CD14-positive monocyte (primary cell): Measurements from ENCODE around the gene NEK9. TPM values are rescaled to one million over a fixed set of nuclear protein-coding genes. Genes with fewer than 3 reads are reported as not detected.
A peak's percentile ranks its signal among the peaks of the same experiment; 100 is the strongest.

ENCODE experiments used
- DNase-seq, 3 donors: peaks; one replicate each; pipeline ENCODE4 v3.0.0-alpha.2; 2011 to 2022
- H2AFZ ChIP-seq: 2 replicates; pipeline ENCODE4 v1.6.0; 2012; ENCODE audit warnings: mild to moderate bottlenecking, low read depth, low read length, inconsistent platforms; ENCODE audit not compliant: insufficient read depth, poor library complexity, severe bottlenecking
- H3K27ac ChIP-seq, 2 donors: 1 replicate in 1 of 2; 2 replicates in 1 of 2; pipeline ENCODE4 v1.5.1; 2012 to 2013; ENCODE audit warnings: low read length in 2 of 2, control low read depth in 1 of 2, inconsistent platforms in 1 of 2, low read depth in 1 of 2, mild to moderate bottlenecking in 1 of 2
- H3K27me3 ChIP-seq, 2 donors: one replicate each; pipeline versions ENCODE4 v1.6.0 to v1.6.1; 2011 to 2013; ENCODE audit warnings: low read length in 2 of 2; ENCODE audit not compliant: control insufficient read depth in 2 of 2, insufficient read depth in 2 of 2
- H3K36me3 ChIP-seq, 2 donors: replicated peaks in 1 of 2; 1 replicate in 1 of 2; 2 replicates in 1 of 2; pipeline versions ENCODE4 v1.5.1 to v1.6.1; 2012 to 2013; ENCODE audit warnings: low read length in 2 of 2, control low read depth in 1 of 2, inconsistent platforms in 1 of 2, mild to moderate bottlenecking in 1 of 2; ENCODE audit not compliant: insufficient read depth in 2 of 2, control insufficient read depth in 1 of 2
- H3K4me1 ChIP-seq, 2 donors: 1 replicate in 1 of 2; 2 replicates in 1 of 2; pipeline versions ENCODE4 v1.5.1 to v1.6.1; 2012 to 2013; ENCODE audit warnings: low read length in 2 of 2, control low read depth in 1 of 2, inconsistent platforms in 1 of 2, mild to moderate bottlenecking in 1 of 2, moderate library complexity in 1 of 2; ENCODE audit not compliant: insufficient read depth in 2 of 2, control insufficient read depth in 1 of 2
- H3K4me2 ChIP-seq: replicated peaks from 2 replicates; pipeline ENCODE3; 2012; ENCODE audit warnings: low read length, moderate library complexity, mild to moderate bottlenecking; ENCODE audit not compliant: poor library complexity, severe bottlenecking; ENCODE audit errors: extremely low read depth
- H3K4me3 ChIP-seq, 3 experiments: fragments of 200-600 bp in 1 of 3; sonication (generic) in 1 of 3; replicated peaks in 1 of 3; 1 replicate in 2 of 3; 2 replicates in 1 of 3; pipeline ENCODE4 v1.5.1; 2011 to 2013; ENCODE audit warnings: low read length in 3 of 3, mild to moderate bottlenecking in 3 of 3, control low read depth in 2 of 3, low read depth in 2 of 3, inconsistent platforms in 1 of 3, moderate library complexity in 1 of 3
- H3K79me2 ChIP-seq: 2 replicates; pipeline ENCODE4 v1.6.0; 2012; ENCODE audit warnings: mild to moderate bottlenecking, control low read depth, inconsistent platforms, low read length, moderate library complexity; ENCODE audit not compliant: insufficient read depth
- H3K9ac ChIP-seq: 2 replicates; pipeline ENCODE4 v1.6.0; 2017; ENCODE audit warnings: low read length, mild to moderate bottlenecking; ENCODE audit not compliant: insufficient read depth, poor library complexity, severe bottlenecking
- H3K9me3 ChIP-seq, 2 donors: replicated peaks in 1 of 2; 1 replicate in 1 of 2; 2 replicates in 1 of 2; pipeline versions ENCODE4 v1.5.1 to v1.6.1; 2012 to 2013; ENCODE audit warnings: low read length in 2 of 2, control low read depth in 1 of 2; ENCODE audit not compliant: control insufficient read depth in 1 of 2, insufficient read depth in 1 of 2
- H4K20me1 ChIP-seq: 2 replicates; pipeline ENCODE4 v1.6.0; 2012; ENCODE audit warnings: mild to moderate bottlenecking, low read length, control low read depth, moderate library complexity; ENCODE audit not compliant: insufficient read depth
- H3K27ac Mint-ChIP-seq, 7 donors: one replicate each; pipeline ENCODE4 v1.8.0; 2020; ENCODE audit warnings: mild to moderate bottlenecking in 7 of 7, mixed read lengths in 7 of 7, moderate library complexity in 6 of 7, inconsistent platforms in 2 of 7
- H3K27me3 Mint-ChIP-seq, 3 donors: one replicate each; pipeline ENCODE4 v1.8.0; 2021 to 2022; ENCODE audit warnings: low read depth in 3 of 3, mild to moderate bottlenecking in 3 of 3, mixed read lengths in 3 of 3, moderate library complexity in 3 of 3, inconsistent platforms in 1 of 3
- H3K36me3 Mint-ChIP-seq, 2 donors: one replicate each; pipeline ENCODE4 v1.8.0; 2020; ENCODE audit warnings: mixed read lengths in 2 of 2, inconsistent platforms in 1 of 2, mild to moderate bottlenecking in 1 of 2
- H3K4me1 Mint-ChIP-seq: one replicate; pipeline ENCODE4 v1.8.0; 2020; ENCODE audit warnings: mild to moderate bottlenecking, mixed read lengths
- H3K4me3 Mint-ChIP-seq, 2 donors: one replicate each; pipeline ENCODE4 v1.8.0; 2020; ENCODE audit warnings: mild to moderate bottlenecking in 2 of 2, mixed read lengths in 2 of 2, moderate library complexity in 1 of 2
- H3K9me3 Mint-ChIP-seq, 7 donors: one replicate each; pipeline ENCODE4 v1.8.0; 2020 to 2022; ENCODE audit warnings: mixed read lengths in 7 of 7, mild to moderate bottlenecking in 6 of 7, moderate library complexity in 6 of 7, inconsistent platforms in 2 of 7
- CTCF ChIP-seq: fragments of 200-600 bp; IDR thresholded peaks from one replicate; pipeline ENCODE4 v1.8.0; 2022; ENCODE audit warnings: antibody characterized with exemption, mild to moderate bottlenecking
- WGBS: methylation state at CpG from one replicate; pipeline ENCODE4 v1.1.5; 2013; ENCODE audit warnings: missing lambda C conversion rate; ENCODE audit not compliant: insufficient coverage; 5-methylcytosine and 5-hydroxymethylcytosine counted together
- intact Hi-C, 2 donors: fragments of 100-400 bp; cut with micrococcal nuclease; formaldehyde crosslinking; loops; one replicate each; pipeline versions ENCODE4 v1.15.0 to v1.15.1; 2023
- polyA plus RNA-seq, 3 donors: library from polyadenylated mRNA; depleted of rRNA in 1 of 3; unstranded in 2 of 3; stranded (reverse) in 1 of 3; fragments of 300-500 nt in 2 of 3; fragments of >200 nt in 1 of 3; fragmentation: Illumina TruSeq in 2 of 3; gene quantifications; 1 replicate in 2 of 3; 2 replicates in 1 of 3; pipeline ENCODE4 v1.2.3, GENCODE V29; 2012 to 2021

Gene NEK9
- polyA plus RNA-seq, 3 donors: 8.9 to 27.8 (median 10.1) TPM

GRCh38 chr14:75164809-75165208 is 38.0 kb upstream of the NEK9 start:
- peak overlapping the region in 1 of 7 donors; percentile 29 for H3K27ac Mint-ChIP-seq
- H2AFZ ChIP-seq: no peak overlapping the region
- no peak overlapping the region for H3K4me3 ChIP-seq
- H3K9me3 Mint-ChIP-seq: peaks cover 0 to 2% (median 0%) of the 10 kb centered on the region in 7 donors
- H3K79me2 ChIP-seq: peaks cover 100% of the 10 kb centered on the region
- H3K4me3 Mint-ChIP-seq: no peak overlapping the region
- DNase-seq: no peak
- peaks cover 4 to 19% of the 10 kb centered on the region in 2 donors for H3K36me3 ChIP-seq
- peak overlapping the region in 1 of 2 donors; percentile 7 for H3K27ac ChIP-seq
- no peaks in the 10 kb centered on the region for H3K27me3 Mint-ChIP-seq
- no peaks in the 10 kb centered on the region for H3K9me3 ChIP-seq
- no peak overlapping the region for H3K4me2 ChIP-seq
- peaks cover 42% of the 10 kb centered on the region for H3K4me1 Mint-ChIP-seq
- no peak for TF ChIP-seq CTCF
- intact Hi-C loops: no loop called here
- H4K20me1 ChIP-seq: peaks cover 17% of the 10 kb centered on the region
- no CpG with 5 or more reads among the region's 1 CpG for WGBS
- no peaks in the 10 kb centered on the region for H3K27me3 ChIP-seq
- H3K36me3 Mint-ChIP-seq: peaks cover 17 to 34% of the 10 kb centered on the region in 2 donors
- peaks cover 24 to 43% of the 10 kb centered on the region in 2 donors for H3K4me1 ChIP-seq
- H3K9ac ChIP-seq: no peak overlapping the region

GRCh38 chr14:75163677-75164076 is 36.8 kb upstream of the NEK9 start:
- Histone ChIP-seq H3K79me2 (peaks cover 100% of the 10 kb centered on the region), H3K36me3 (peaks cover 4 to 19% of the 10 kb centered on the region in 2 donors), H3K9ac (no peak overlapping the region), H3K27me3 (no peaks in the 10 kb centered on the region), H3K4me1 (peaks cover 29 to 42% of the 10 kb centered on the region in 2 donors), H3K4me3 (no peak overlapping the region), H2AFZ (no peak overlapping the region), H4K20me1 (peaks cover 17% of the 10 kb centered on the region), H3K27ac (no peak overlapping the region), H3K4me2 (no peak overlapping the region), H3K9me3 (no peaks in the 10 kb centered on the region)
- Mint-ChIP-seq H3K4me1 (peaks cover 43% of the 10 kb centered on the region), H3K36me3 (peaks cover 16 to 31% of the 10 kb centered on the region in 2 donors), H3K27ac (no peak overlapping the region), H3K4me3 (no peak overlapping the region), H3K27me3 (no peaks in the 10 kb centered on the region), H3K9me3 (no peaks in the 10 kb centered on the region)
- DNase-seq: no peak
- WGBS: no CpG with 5 or more reads among the region's 2 CpGs
- intact Hi-C loops: no loop called here
- no peak for TF ChIP-seq CTCF
